ENCODE results near the gene CYB5R4.

The CYB5R4 gene

GRCh38 chr6:83958241-83958685 lies 98.8 kb downstream of the CYB5R4 start:
- DNase-seq (ENCODE audit: low read depth, low spot score): no peak
- TF ChIP-seq CTCF (IDR thresholded peaks at IDR 0.05; ENCODE audit: insufficient read depth, low read length, missing control alignments): no peak
- no peak overlapping the region for H3K4me3 ChIP-seq (ENCODE audit: low read depth, low read length)
- CTCF ChIA-PET: interaction anchor here (0.7 to 1.2 kb wide), 2 partner anchors 16 to 60 kb away, joined by 3 read pairs; no protein-coding TSS in a partner anchor
- POLR2A ChIA-PET: interaction anchor here (0.6 kb wide), 1 partner anchor 269 kb away, joined by 3 read pairs; the partner anchor contains the start of gene CEP162

GRCh38 chr6:83960664-83961063 lies 101.2 kb downstream of the CYB5R4 start:
- TF ChIP-seq CTCF (IDR thresholded peaks at IDR 0.05; ENCODE audit: insufficient read depth, low read length, missing control alignments): no peak
- H3K4me3 ChIP-seq (ENCODE audit: low read depth, low read length): no peak overlapping the region
- ChIA-PET CTCF (no interaction called here), POLR2A (no interaction called here)
- DNase-seq (ENCODE audit: low read depth, low spot score): no peak

- no peak overlapping the region for H3K4me3 ChIP-seq (ENCODE audit: low read depth, low read length)
- no peak for DNase-seq (ENCODE audit: low read depth, low spot score)
- POLR2A ChIA-PET: no interaction called here
- no peak for TF ChIP-seq CTCF (IDR thresholded peaks at IDR 0.05; ENCODE audit: insufficient read depth, low read length, missing control alignments)
- CTCF ChIA-PET: no interaction called here
Measured at GRCh38 chr6:83962582-83962981, 103.1 kb downstream of the CYB5R4 start.

GRCh38 chr6:83966539-83966938 lies 107.0 kb downstream of the CYB5R4 start:
- no peak for TF ChIP-seq CTCF (IDR thresholded peaks at IDR 0.05; ENCODE audit: insufficient read depth, low read length, missing control alignments)
- DNase-seq (ENCODE audit: low read depth, low spot score): no peak
- POLR2A ChIA-PET: no interaction called here
- CTCF ChIA-PET: no interaction called here
- H3K4me3 ChIP-seq (ENCODE audit: low read depth, low read length): no peak overlapping the region

- TF ChIP-seq CTCF (IDR thresholded peaks at IDR 0.05; ENCODE audit: insufficient read depth, low read length, missing control alignments): no peak
- DNase-seq (ENCODE audit: low read depth, low spot score): no peak
- no peak overlapping the region for H3K4me3 ChIP-seq (ENCODE audit: low read depth, low read length)
- ChIA-PET POLR2A (no interaction called here), CTCF (no interaction called here)
Measured at GRCh38 chr6:83970582-83970981, 111.1 kb downstream of the CYB5R4 start.

- POLR2A ChIA-PET: no interaction called here
Measured at GRCh38 chr6:83974409-83975050, 115.0 kb downstream of the CYB5R4 start.

More at GRCh38 chr6:83974409-83975050, 115.0 kb downstream of the CYB5R4 start:
- DNase-seq (ENCODE audit: low read depth, low spot score): no peak
- CTCF ChIA-PET: no interaction called here
- no peak for TF ChIP-seq CTCF (IDR thresholded peaks at IDR 0.05; ENCODE audit: insufficient read depth, low read length, missing control alignments)
- no peak overlapping the region for H3K4me3 ChIP-seq (ENCODE audit: low read depth, low read length)

Data from AG04449 (cell line).